Activated T-cell treated with anti-CD3 and anti-CD28 coated beads, Interleukin-2, amount 50 U/mL, for 4 hours (primary cell): ENCODE data around the gene NOP9. TPM values are rescaled to one million over a fixed set of nuclear protein-coding genes. Genes with fewer than 3 reads are reported as not detected.

Experiments used
- ATAC-seq, 2 donors: fragments of 200-7000 bp; cut with Tn5 transposase; one replicate each; pipeline ENCODE4 v1.10.0; 2021
- DNase-seq: peaks from one replicate; pipeline ENCODE4 v3.0.0-alpha.2; 2020
- H3K27me3 Mint-ChIP-seq: one replicate; pipeline ENCODE4 v1.8.0; 2021; ENCODE audit warnings: low read depth, mixed read lengths
- H3K36me3 Mint-ChIP-seq: one replicate; pipeline ENCODE4 v1.8.0; 2022; ENCODE audit warnings: mixed read lengths; ENCODE audit not compliant: insufficient read depth
- H3K4me1 Mint-ChIP-seq: one replicate; pipeline ENCODE4 v1.8.0; 2021; ENCODE audit warnings: low read depth, mixed read lengths
- H3K4me3 Mint-ChIP-seq: one replicate; pipeline ENCODE4 v1.8.0; 2021; ENCODE audit warnings: mild to moderate bottlenecking, moderate library complexity, mixed read lengths
- H3K9me3 Mint-ChIP-seq: one replicate; pipeline ENCODE4 v1.8.0; 2021; ENCODE audit warnings: mixed read lengths
- total RNA-seq, 3 donors: library from RNA; stranded (reverse); gene quantifications; one replicate each; pipeline ENCODE4 v1.2.1, GENCODE V29; 2021

The NOP9 gene
- total RNA-seq, 3 donors from 2014 or later, result 67.8 to 71.0 (median 68.0) TPM

- ATAC-seq (no peak), DNase-seq (no peak)
- Mint-ChIP-seq H3K4me3 (no peak overlapping the region), H3K9me3 (no peaks in the 10 kb centered on the region), H3K27me3 (peaks cover 19% of the 10 kb centered on the region), H3K4me1 (peaks cover 64% of the 10 kb centered on the region), H3K36me3 (peaks cover 3% of the 10 kb centered on the region)
Measured at GRCh38 chr14:24330973-24331674, 31.5 kb downstream of the NOP9 start.

- Mint-ChIP-seq H3K36me3 (peaks cover 8% of the 10 kb centered on the region), H3K4me3 (peak overlapping the region; percentile 78), H3K27me3 (peaks cover 19% of the 10 kb centered on the region), H3K4me1 (peaks cover 64% of the 10 kb centered on the region), H3K9me3 (no peaks in the 10 kb centered on the region)
- no peak for DNase-seq
- no peak for ATAC-seq
Measured at GRCh38 chr14:24331731-24332267, 32.1 kb downstream of the NOP9 start.

DNA sequence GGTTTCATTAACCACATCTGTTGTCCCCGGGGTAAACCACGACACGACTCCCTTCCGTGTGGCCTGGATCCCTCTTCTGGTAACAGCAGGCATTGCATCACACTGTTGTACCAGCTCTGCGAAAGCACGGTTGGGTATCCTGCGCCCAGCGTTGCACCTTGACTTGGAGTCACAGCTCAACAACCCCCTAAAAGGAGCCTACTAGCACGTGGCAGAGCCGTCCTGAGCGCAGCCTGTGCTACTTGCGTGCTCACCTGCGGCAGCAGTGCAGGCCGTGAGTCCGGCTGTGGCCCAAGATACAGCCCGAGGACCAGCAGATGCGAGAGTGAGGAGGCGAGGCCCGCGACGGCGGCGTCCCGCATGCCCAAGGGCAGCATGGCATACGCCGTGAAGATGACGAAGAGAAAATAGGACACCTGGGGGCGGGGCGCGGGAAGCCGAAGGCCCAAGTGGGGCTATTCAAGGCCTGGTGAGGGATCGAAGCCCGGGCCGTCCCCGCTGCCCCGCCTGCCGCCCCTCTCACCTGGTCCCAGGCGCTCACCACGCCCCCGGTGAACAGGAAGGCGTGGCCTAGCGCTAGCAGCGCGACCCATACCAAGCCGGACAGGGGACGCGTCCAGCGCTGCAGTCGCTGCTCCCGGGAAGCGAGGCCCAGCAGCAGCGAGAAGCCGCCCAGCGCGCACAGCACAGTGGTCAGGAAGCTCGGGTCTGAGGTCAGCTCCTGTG is 32.8 kb downstream of the NOP9 start:
- peaks cover 19% of the 10 kb centered on the region for H3K27me3 Mint-ChIP-seq
- H3K4me1 Mint-ChIP-seq, result peaks cover 61% of the 10 kb centered on the region
- H3K4me3 Mint-ChIP-seq, result peak overlapping the region; percentile 78
- ATAC-seq (peak; percentile 78 to 83), DNase-seq (peak; percentile 81)
- no peaks in the 10 kb centered on the region for H3K9me3 Mint-ChIP-seq
- H3K36me3 Mint-ChIP-seq, result peaks cover 10% of the 10 kb centered on the region

DNA sequence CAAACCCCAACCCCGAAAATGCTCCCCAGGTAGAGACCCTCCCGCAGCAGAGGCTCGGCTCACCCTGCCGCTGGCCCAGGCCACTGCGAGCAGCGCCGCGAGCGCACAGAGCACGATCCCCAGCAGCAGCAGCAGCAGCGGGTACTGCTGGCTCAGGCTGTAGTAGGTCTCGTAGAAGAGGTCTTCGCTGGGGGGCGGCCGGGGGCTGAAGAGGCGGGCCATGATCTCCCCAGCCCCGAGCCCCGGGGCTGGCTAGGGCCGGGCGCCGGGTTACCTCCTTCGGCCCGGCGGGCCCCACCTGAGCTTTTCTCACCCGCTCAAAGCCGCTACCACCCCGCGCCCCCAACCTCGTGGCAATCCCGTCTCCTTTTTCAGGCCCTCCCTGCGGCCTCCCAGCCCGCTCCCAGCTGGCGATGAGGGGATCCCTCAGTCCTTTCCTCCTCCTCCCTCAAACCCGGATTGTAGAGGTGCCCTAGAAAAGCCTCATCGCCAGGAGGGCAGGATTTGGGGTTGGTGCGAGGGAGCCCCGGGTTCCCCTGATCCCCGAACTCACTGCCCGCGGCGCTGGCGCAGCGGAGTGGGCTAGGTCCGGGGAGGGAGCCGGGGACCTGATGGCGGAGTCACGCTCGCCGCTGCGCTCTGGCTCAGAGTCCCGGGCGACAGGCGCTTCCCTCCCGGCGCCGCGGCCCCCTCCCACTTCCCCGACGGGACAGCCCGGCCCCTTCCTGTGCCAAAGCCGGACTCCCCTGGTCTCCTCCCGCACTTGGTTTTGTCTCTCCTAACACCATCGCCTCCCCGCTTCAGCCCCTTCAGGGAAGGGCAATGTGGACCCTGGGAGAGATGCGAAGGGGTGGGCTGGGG is 35.0 kb downstream of the NOP9 start, which contains the start of gene ADCY4:
ADCY4 (minus strand) TSS at position 641 of the 861 bp plus-strand sequence; CDS start at position 222, 419 bp downstream.
- DNase-seq (no peak), ATAC-seq (peak; percentile 26 to 34)
- no peaks in the 10 kb centered on the region for H3K9me3 Mint-ChIP-seq
- peaks cover 60% of the 10 kb centered on the region for H3K4me1 Mint-ChIP-seq
- peak within 1 kb of the TSS; percentile 59 for H3K4me3 Mint-ChIP-seq
- peaks cover 13% of the 10 kb centered on the region for H3K36me3 Mint-ChIP-seq
- peaks cover 16% of the 10 kb centered on the region for H3K27me3 Mint-ChIP-seq

DNA sequence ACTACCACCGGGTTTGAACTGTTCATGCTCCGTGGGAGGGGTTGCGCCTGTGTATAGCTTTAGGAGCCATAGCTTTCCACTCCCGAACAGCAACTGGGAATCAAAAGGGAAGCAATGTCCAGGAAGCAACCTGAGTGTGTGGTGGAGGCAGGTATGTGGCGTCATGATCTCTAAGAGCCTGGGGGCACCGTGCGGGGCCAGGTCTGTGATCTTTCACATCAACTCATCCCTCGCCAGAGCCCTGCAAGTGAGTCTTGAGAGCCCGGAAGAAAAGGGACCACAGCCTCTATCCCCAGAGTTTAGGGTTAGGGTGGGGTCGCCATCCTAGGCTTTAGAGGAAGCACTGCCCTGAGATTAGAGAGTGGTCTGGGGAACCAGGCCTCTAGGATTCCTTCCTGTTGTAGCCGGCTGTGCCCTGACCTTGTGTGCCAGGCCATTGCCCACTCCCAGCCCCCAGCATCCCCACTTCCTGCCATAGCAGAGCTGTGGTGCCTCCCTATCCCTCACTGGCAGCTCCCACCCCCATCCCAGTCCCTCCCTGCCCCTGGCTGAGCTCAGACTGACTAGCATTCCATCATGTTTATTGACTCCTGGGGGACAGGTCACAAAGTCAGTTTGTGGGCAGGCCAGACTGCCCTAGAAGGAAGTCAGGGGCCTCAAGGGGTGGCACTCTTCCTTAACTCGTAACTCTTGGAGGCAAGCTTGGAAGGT is 36.0 kb downstream of the NOP9 start:
- Mint-ChIP-seq H3K36me3 (peaks cover 13% of the 10 kb centered on the region), H3K4me3 (peak overlapping the region; percentile 45), H3K27me3 (peaks cover 16% of the 10 kb centered on the region), H3K4me1 (peaks cover 56% of the 10 kb centered on the region), H3K9me3 (no peaks in the 10 kb centered on the region)
- ATAC-seq (no peak), DNase-seq (no peak)

GRCh38 chr14:24337144-24337823 is 37.6 kb downstream of the NOP9 start:
- no peak for ATAC-seq
- Mint-ChIP-seq H3K4me1 (peaks cover 44% of the 10 kb centered on the region), H3K36me3 (peaks cover 13% of the 10 kb centered on the region), H3K27me3 (peaks cover 15% of the 10 kb centered on the region), H3K4me3 (no peak overlapping the region), H3K9me3 (no peaks in the 10 kb centered on the region)
- DNase-seq, result no peak

DNA sequence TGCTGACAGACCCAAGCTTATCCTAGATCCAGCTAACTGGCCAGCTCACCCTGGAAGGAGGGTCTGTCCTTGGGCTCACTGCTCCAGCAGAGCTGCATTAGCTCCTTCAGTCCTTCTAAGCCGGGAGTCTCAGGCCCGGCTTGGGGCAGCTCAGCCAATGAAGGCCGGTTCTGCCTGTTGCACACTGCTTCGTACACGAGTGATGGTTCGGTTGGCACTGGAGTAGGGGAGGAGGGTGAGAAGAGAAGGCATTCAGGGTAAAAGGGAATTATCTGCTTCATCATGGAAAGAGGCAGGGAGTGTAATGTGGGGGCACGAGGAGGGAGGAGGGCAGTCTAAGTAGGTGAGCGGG is 38.1 kb downstream of the NOP9 start:
- peak overlapping the region; percentile 14 for H3K4me3 Mint-ChIP-seq
- ATAC-seq (no peak), DNase-seq (no peak)
- H3K27me3 Mint-ChIP-seq, result peaks cover 12% of the 10 kb centered on the region
- peaks cover 13% of the 10 kb centered on the region for H3K36me3 Mint-ChIP-seq
- H3K9me3 Mint-ChIP-seq, result no peaks in the 10 kb centered on the region
- peaks cover 40% of the 10 kb centered on the region for H3K4me1 Mint-ChIP-seq

DNA sequence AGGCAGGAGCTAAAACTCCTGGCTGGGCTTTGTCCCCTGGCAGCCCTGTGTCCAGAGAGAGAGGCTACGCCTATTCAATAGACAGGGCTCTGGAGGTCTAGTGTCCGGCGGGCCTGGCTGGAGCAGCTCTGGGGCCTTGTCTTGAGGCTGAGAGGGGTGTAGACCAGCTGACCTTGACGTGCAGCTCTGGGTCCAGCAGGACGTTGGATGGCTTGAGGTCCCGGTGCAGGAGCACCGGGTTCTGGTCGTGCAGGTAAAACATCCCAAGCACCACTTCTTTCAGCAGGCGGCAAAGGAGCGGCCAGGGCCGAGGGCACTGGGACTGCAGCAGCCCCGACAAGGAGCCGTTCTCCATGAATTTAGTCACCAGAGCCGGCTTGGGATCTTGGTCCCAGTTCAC is 39.2 kb downstream of the NOP9 start:
- Mint-ChIP-seq H3K27me3 (peaks cover 15% of the 10 kb centered on the region), H3K36me3 (peaks cover 13% of the 10 kb centered on the region), H3K9me3 (no peaks in the 10 kb centered on the region), H3K4me3 (peak overlapping the region; percentile 90), H3K4me1 (peaks cover 32% of the 10 kb centered on the region)
- ATAC-seq (no peak), DNase-seq (no peak)

- H3K36me3 Mint-ChIP-seq, result peaks cover 13% of the 10 kb centered on the region
- ATAC-seq (peak; percentile 93 to 94), DNase-seq (peak; percentile 62)
- no peaks in the 10 kb centered on the region for H3K9me3 Mint-ChIP-seq
- H3K4me3 Mint-ChIP-seq, result peak within 1 kb of the TSS; percentile 90
- H3K4me1 Mint-ChIP-seq, result peaks cover 26% of the 10 kb centered on the region
- H3K27me3 Mint-ChIP-seq, result peaks cover 15% of the 10 kb centered on the region
Measured at GRCh38 chr14:24339284-24340151, 39.9 kb downstream of the NOP9 start, which contains the start of gene RIPK3. Gene RIPK3 (minus strand): TSS chr14:24339991. CDS start chr14:24339826, 165 bp downstream.

DNA sequence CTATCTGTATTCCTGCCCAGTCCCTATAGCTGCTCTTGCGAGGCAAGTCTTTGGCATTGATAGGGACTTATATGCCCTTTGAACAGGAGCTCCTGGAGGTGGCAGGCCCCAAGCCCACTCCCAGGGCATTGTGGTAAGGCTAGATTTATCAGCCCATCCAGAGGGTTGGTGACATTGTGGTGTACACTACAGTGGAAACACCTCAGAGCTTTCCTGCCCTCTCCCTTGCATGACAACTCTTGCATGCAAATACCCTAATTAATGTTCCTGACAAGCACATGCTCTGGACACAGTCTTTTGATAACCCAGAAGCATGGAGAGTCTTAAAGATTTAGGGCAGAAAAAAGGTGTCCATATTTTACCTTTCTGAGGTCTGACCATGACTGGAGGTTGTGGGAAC is 41.0 kb downstream of the NOP9 start:
- Mint-ChIP-seq H3K4me1 (peaks cover 23% of the 10 kb centered on the region), H3K4me3 (no peak overlapping the region), H3K9me3 (no peaks in the 10 kb centered on the region), H3K27me3 (peaks cover 14% of the 10 kb centered on the region), H3K36me3 (peaks cover 11% of the 10 kb centered on the region)
- DNase-seq (no peak), ATAC-seq (no peak)

DNA sequence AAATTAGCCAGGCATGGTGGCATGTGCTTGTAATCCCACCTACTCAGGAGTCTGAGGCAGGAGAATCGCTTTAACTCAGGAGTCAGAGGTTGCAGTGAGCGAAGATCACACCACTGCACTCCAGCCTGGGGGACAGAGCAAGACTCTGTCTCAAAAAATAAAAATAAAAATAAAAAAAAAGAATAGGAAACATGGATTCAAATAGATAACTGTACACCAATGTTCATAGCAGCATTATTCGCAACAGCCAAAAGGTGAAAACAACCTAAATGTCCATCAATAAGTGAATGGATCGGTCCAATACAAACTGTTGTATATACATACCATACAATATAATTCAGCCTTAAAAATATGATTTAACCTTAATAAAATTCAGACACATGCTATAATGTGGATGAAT is 43.2 kb downstream of the NOP9 start:
- DNase-seq (no peak), ATAC-seq (no peak)
- Mint-ChIP-seq H3K27me3 (peaks cover 24% of the 10 kb centered on the region), H3K4me3 (no peak overlapping the region), H3K36me3 (peaks cover 2% of the 10 kb centered on the region), H3K4me1 (peaks cover 19% of the 10 kb centered on the region), H3K9me3 (no peaks in the 10 kb centered on the region)

GRCh38 chr14:24343795-24344660 is 44.4 kb downstream of the NOP9 start:
- no peaks in the 10 kb centered on the region for H3K9me3 Mint-ChIP-seq
- ATAC-seq (no peak), DNase-seq (no peak)
- no peaks in the 10 kb centered on the region for H3K36me3 Mint-ChIP-seq
- H3K27me3 Mint-ChIP-seq, result peaks cover 30% of the 10 kb centered on the region
- no peak overlapping the region for H3K4me3 Mint-ChIP-seq
- H3K4me1 Mint-ChIP-seq, result peaks cover 8% of the 10 kb centered on the region
